Endodermal cell (in vitro differentiated cells): ENCODE measurements around the gene CACUL1. TPM values are rescaled to one million over a fixed set of nuclear protein-coding genes. Genes with fewer than 3 reads are reported as not detected.
A peak's percentile ranks its signal among the peaks of the same experiment; 100 is the strongest.

Experiments used
- DNase-seq: peaks from one replicate; pipeline ENCODE4 v3.0.0-alpha.2; 2017
- H3K27ac ChIP-seq: 2 replicates; pipeline ENCODE4 v1.5.1; 2013; ENCODE audit warnings: mild to moderate bottlenecking, low read depth, low read length, moderate library complexity
- H3K27me3 ChIP-seq: 2 replicates; pipeline ENCODE4 v1.6.1; 2013; ENCODE audit warnings: mild to moderate bottlenecking, low read length, moderate library complexity; ENCODE audit not compliant: insufficient read depth, control insufficient read depth, poor library complexity, severe bottlenecking
- H3K36me3 ChIP-seq: 2 replicates; pipeline ENCODE4 v1.7.0; 2013; ENCODE audit warnings: mild to moderate bottlenecking, low read length, moderate library complexity; ENCODE audit not compliant: control insufficient read depth, insufficient read depth
- H3K4me1 ChIP-seq: one replicate; pipeline ENCODE4 v1.7.0; 2013; ENCODE audit warnings: low read length; ENCODE audit not compliant: control insufficient read depth, insufficient read depth
- H3K4me3 ChIP-seq: 2 replicates; pipeline ENCODE4 v1.5.1; 2013; ENCODE audit warnings: mild to moderate bottlenecking, low read length, moderate library complexity
- H3K9ac ChIP-seq: 2 replicates; pipeline ENCODE4 v1.6.1; 2013; ENCODE audit warnings: mild to moderate bottlenecking, low read length, moderate library complexity; ENCODE audit not compliant: poor library complexity, severe bottlenecking; ENCODE audit errors: extremely low read depth
- H3K9me3 ChIP-seq: 2 replicates; pipeline ENCODE4 v1.6.1; 2013; ENCODE audit warnings: mild to moderate bottlenecking, low read length, moderate library complexity; ENCODE audit not compliant: control insufficient read depth
- H3K27ac Mint-ChIP-seq: 2 replicates; pipeline ENCODE4 v1.8.0; 2020; ENCODE audit warnings: mixed read lengths
- H3K27me3 Mint-ChIP-seq: 2 replicates; pipeline ENCODE4 v1.8.0; 2021; ENCODE audit warnings: mild to moderate bottlenecking, mixed read lengths; ENCODE audit not compliant: insufficient read depth
- H3K36me3 Mint-ChIP-seq: 2 replicates; pipeline ENCODE4 v1.8.0; 2020; ENCODE audit warnings: low read depth, mixed read lengths
- H3K4me1 Mint-ChIP-seq: 2 replicates; pipeline ENCODE4 v1.8.0; 2020; ENCODE audit warnings: mixed read lengths
- H3K4me3 Mint-ChIP-seq: 2 replicates; pipeline ENCODE4 v1.8.0; 2020; ENCODE audit warnings: mild to moderate bottlenecking, moderate library complexity, mixed read lengths
- H3K9me3 Mint-ChIP-seq: 2 replicates; pipeline ENCODE4 v1.8.0; 2020; ENCODE audit warnings: mild to moderate bottlenecking, mixed read lengths
- CTCF ChIP-seq: fragments of 200-600 bp; sonication (generic); conservative IDR thresholded peaks from 2 replicates; pipeline ENCODE4 v1.5.0; 2021; ENCODE audit warnings: antibody characterized with exemption, mild to moderate bottlenecking
- WGBS, 2 experiments: methylation state at CpG; one replicate each; pipeline versions ENCODE4 v1.1.5 to v1.1.7; 2013; ENCODE audit warnings: missing lambda C conversion rate in 2 of 2, mixed read lengths in 1 of 2; ENCODE audit not compliant: insufficient coverage in 1 of 2, insufficient read length in 1 of 2; 5-methylcytosine and 5-hydroxymethylcytosine counted together
- total RNA-seq, 2 donors: library from RNA; stranded (reverse); fragmentation: NEBNext Ultra II Directional in 1 of 2; extraction: Animal tissue kit (Norgen Biotek cat#: 25700) in 1 of 2; gene quantifications; 2 replicates in 1 of 2; 3 replicates in 1 of 2; pipeline ENCODE4 v1.2.1, GENCODE V29; 2021

CACUL1 gene
- total RNA-seq, 2 donors from 2014 or later = 37.5 to 38.9 TPM

- Mint-ChIP-seq H3K27ac (no peak overlapping the region), H3K9me3 (peaks cover 26% of the 10 kb centered on the region), H3K36me3 (no peaks in the 10 kb centered on the region), H3K4me1 (no peaks in the 10 kb centered on the region), H3K4me3 (no peak overlapping the region), H3K27me3 (peaks cover 17% of the 10 kb centered on the region)
- no peaks in the 10 kb centered on the region for H3K36me3 ChIP-seq
- TF ChIP-seq CTCF = peak; percentile 55
- 67 to 85% methylated on average over 1 to 6 of the region's 7 CpGs for WGBS, 2 experiments
- H3K27me3 ChIP-seq = no peaks in the 10 kb centered on the region
- H3K9me3 ChIP-seq = peaks cover 5% of the 10 kb centered on the region
- no peak for DNase-seq
- no peak overlapping the region for H3K4me3 ChIP-seq
- no peak overlapping the region for H3K27ac ChIP-seq
- no peak overlapping the region for H3K9ac ChIP-seq
- no peaks in the 10 kb centered on the region for H3K4me1 ChIP-seq
Measured at GRCh38 chr10:118775478-118775877, 20.7 kb upstream of the CACUL1 start.

GRCh38 chr10:118773041-118773440, 18.3 kb upstream of the CACUL1 start:
- H3K27me3 ChIP-seq = no peaks in the 10 kb centered on the region
- H3K9ac ChIP-seq = no peak overlapping the region
- TF ChIP-seq CTCF = no peak
- no peak for DNase-seq
- H3K27ac Mint-ChIP-seq = no peak overlapping the region
- H3K36me3 ChIP-seq = no peaks in the 10 kb centered on the region
- H3K4me3 Mint-ChIP-seq = no peak overlapping the region
- peaks cover 26% of the 10 kb centered on the region for H3K9me3 Mint-ChIP-seq
- peaks cover 13% of the 10 kb centered on the region for H3K27me3 Mint-ChIP-seq
- H3K36me3 Mint-ChIP-seq = no peaks in the 10 kb centered on the region
- H3K27ac ChIP-seq = no peak overlapping the region
- H3K4me1 Mint-ChIP-seq = no peaks in the 10 kb centered on the region
- H3K4me1 ChIP-seq = no peaks in the 10 kb centered on the region
- peaks cover 5% of the 10 kb centered on the region for H3K9me3 ChIP-seq
- 75 to 76% methylated on average over 2 to 3 of the region's 4 CpGs for WGBS, 2 experiments
- H3K4me3 ChIP-seq = no peak overlapping the region

GRCh38 chr10:118771976-118772375, 17.2 kb upstream of the CACUL1 start:
- Mint-ChIP-seq H3K36me3 (no peaks in the 10 kb centered on the region), H3K27ac (no peak overlapping the region), H3K27me3 (peaks cover 13% of the 10 kb centered on the region), H3K9me3 (peaks cover 19% of the 10 kb centered on the region), H3K4me1 (no peaks in the 10 kb centered on the region), H3K4me3 (no peak overlapping the region)
- Histone ChIP-seq H3K9me3 (peaks cover 5% of the 10 kb centered on the region), H3K27me3 (no peaks in the 10 kb centered on the region), H3K4me1 (no peaks in the 10 kb centered on the region), H3K9ac (no peak overlapping the region), H3K4me3 (no peak overlapping the region), H3K27ac (no peak overlapping the region), H3K36me3 (no peaks in the 10 kb centered on the region)
- TF ChIP-seq CTCF = no peak
- no peak for DNase-seq
- WGBS, 2 experiments = 99% methylated on average over 3 of the region's 3 CpGs; no CpG with 5 or more reads in 1 of the 2 experiments
